Activated CD8-positive, alpha-beta memory T cell treated with anti-CD3 and anti-CD28 coated beads, Interleukin-2, amount 50 U/mL, for 1 hour (primary cell): Measurements from ENCODE around the gene ADM2.

Source experiments
- DNase-seq: peaks from one replicate; pipeline ENCODE4 v3.0.0-alpha.2; 2020; ENCODE audit errors: extremely low read depth

Gene ADM2

DNA sequence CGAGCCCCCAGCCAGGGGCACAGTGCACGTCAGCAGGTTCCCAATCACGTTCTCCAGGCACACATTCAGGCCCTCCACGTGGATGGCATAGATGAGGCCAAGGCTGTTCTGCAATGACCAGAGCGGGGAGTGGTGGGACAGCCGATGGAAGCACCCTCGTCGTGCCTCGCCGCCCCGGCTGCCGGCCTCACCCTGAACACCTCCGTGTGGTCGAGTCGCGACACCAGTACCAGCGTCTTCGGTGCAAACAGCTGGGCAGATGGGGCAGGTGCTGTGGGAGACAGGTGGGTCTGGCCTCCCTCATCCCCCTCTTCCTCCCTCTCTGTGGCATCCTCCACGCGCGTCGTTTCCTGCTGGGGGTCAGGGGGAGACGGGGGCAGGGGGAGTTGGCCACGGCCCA, 14.0 kb upstream of the ADM2 start:
- DNase-seq, result no peak

DNA sequence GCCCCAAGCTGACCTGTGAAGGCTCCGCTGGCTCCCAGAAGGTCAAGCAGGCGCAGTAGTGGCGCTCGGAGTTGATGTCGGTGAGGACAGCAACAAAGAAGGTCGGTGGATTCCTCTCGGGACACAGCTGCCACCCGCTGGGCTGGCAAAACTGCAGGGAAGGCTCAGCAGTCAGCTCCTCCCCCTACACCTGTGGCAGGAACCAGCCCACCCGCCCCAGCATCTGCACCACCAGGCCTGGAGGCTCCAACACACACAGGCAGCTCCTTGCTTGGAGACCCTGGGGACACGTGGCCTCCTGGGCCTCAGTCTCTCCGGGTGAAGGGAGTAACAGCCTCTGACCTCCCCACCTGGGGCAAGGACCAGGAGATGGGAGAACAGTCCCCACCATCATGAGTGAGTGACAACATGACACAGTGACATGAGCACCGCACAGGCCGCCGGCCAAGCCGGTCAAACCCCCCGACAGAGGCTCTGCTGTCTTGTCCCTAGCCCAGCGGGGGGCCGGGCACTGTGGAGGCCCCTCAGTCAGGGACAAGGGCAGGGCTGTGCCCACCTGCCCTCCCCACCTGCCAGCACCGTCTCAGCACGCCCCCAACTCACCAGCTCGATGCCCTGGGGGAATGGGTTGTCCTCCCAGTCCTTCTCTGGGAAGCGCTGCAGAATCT, 13.4 kb upstream of the ADM2 start:
- no peak for DNase-seq

DNA sequence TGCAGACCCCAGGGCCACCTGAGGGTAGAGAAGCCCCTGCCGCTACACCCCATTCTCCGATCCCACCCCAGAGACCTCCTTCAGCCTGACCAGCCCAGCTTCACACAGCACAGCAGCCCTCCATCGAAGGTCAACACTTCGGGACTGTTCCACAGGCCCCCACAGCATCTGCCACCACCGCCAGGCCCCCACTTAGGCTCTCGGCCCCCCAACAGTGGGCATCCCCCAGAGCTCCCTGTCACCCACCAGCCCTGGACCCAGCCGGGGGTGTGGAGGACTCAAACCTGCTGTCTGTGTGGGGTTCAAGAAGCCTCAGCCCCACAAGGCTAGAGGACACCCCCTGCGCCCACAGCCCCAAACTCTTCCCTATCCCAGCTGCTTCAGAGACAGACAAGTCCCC, 12.7 kb upstream of the ADM2 start:
- DNase-seq, result no peak

DNA sequence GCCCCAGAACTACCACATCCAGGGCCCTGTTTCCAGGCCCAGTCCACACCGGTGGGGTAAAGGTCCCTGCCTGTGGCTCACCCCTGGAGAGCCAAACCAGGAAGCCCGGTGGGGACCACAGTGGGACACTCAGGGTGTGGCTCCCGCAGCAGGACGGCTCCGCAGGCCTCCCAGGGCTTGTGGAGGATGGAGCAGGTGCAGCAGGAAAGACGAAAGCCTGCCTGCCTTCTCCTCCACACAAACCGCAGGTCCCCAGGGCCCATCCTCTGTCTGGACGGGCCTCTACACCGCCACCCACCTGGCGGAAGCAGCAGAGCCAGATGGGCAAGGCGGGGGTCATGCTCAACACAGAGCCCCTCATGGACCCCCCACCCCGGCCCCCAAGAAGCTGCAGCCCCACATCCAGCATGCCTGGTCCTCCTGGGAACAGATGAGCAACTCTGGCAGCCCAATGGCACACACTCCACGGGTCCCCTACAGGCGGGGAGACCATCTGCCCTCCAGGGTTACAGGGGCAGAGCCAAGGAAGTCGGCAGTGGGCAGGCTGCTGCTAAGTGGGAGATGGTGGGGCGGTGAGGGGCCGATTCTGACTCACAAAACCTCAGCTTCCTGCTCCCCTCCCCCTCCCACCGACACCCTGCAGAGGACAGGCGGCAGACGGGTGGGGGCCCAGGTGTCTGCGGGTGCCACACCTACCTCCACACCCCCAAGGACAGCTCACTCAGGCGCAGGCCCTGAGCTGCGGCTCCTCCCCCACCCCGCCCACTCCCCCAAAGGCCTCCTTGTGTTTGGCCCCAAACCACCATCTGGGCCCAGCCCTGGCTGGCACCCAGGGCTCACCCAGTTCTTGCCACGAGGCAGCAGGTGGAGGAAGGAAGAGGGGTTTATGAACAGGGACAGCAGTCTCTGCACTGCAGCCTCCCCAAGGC, 11.7 kb upstream of the ADM2 start:
- peak; percentile 96 for DNase-seq

DNA sequence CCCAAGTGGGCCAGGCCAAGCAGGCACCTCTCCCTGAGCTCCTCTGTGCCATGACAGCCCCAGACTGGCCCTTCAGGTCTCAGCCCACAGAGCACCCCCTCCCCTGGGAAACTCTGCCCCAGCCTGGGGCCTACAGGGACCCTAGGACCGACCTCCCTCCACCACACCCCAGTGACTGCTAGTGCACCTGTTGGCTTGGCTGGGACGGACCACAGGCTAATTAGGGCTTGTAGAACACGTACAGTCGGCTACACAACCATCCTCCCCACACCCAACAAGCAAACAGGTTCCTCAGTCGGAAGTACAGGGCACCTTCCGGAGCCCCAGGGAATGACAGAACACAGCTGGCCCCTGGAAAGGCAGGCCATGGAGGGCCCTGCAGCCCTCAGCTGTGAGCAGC, 10.9 kb upstream of the ADM2 start:
- DNase-seq, result no peak

DNA sequence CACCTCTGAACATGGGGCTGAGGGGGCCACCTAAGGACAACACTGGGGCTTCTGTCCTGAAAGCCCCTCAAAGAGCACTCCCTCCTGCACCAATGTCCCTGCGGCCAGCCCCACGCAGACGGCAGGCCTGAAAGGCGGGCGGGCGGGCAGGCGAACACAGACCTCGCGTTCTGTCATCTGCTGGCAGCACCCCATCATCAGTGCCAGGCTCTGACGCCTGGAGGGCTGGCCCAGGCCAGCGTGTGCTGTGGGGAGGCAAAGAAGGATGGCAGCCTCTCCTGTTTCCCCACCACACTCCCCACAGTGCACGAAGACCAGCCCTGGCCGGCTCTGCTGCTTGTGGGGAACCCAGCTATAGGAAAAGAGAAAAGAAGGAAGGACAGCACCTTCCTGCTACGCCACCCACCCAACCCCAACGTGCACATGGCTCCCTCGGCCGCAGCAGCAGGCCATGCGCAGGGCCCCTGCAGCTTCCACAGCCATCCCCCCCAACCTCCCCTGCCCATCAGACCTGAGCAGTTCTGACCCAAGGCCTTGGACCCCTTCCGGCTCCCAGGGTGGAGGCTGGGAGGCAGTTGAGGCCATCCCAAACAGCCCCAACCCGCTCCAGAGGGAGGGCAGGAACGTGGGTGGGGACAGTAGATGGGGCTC, 10.0 kb upstream of the ADM2 start:
- DNase-seq, result no peak

DNA sequence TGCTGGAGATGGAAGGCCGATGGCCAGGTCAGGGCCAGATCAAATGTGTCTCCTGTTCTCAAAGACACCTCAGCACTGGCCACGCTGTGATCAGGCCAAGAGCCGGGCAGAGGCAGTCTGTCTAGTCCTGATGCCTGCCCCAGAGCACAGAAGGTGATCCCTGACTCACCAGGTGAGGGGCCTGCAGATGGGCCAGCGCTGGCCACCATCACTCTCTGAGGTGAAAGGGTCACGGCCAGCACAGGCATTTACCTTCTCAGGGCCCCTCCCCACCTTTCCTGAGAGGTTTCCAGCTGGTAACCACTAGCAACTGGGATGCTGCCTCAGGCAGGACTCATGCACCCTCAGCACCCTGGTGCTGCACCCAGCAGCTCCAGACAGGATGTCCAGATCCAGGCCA, 9.4 kb upstream of the ADM2 start:
- DNase-seq, result no peak

DNA sequence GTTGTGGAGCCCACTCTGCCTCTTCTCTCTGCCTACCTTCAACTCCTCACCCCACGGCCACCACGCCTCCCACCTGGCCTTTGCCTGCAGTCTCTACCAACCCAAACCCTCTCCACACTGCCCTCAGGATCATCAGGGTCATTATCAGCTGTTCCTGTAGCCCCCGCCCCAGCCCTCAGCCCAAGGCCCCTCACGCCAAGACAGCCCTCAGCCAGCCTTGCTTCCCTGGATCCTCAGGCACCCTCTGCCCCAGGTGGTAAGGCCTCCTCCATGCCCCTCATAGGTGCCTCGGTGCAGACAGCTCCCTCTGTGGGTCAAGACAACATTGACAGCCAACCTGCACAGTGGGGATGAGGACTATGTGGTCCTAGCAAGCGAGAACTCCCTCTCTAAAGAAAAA, 8.3 kb upstream of the ADM2 start:
- no peak for DNase-seq

DNA sequence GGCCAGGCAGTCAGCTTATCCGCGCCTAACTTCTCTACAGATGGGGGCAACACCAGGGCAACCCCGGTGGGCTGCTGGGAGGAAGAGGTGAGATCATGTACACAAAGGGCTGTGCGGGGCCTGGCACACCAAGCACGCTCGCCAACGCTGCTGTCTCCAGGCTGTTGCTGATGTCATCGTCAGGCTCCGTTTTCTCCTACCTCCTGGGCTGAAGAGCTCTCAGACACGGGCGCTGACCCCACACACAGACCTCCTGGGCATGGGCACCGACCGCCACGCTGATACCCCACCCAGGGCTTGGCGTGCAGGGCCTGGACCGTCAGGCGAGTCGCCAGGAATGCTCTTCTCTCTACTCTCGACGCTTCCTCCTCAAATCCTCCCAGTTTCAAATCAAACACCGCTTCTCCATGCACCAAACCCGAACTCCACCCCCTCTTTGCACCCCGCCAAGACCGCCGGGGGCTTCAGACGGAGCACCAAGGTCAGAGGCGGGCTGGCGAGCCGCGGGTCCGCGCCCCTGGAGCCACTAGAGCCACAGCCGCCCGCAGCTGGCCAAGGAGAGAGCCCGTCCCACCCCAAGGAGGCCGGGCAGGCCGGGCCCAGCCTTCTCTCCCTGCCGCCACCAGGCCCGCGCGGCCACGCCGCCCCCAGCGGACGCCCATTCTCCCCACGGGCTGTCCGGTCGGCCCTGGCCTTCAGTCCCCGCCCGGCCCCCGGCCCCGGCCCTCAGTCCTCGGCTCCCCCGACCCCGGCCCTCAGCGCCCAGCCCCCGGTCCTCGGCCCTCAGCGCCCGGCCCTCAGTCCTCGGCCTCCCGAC, 7.3 kb upstream of the ADM2 start:
- no peak for DNase-seq

DNA sequence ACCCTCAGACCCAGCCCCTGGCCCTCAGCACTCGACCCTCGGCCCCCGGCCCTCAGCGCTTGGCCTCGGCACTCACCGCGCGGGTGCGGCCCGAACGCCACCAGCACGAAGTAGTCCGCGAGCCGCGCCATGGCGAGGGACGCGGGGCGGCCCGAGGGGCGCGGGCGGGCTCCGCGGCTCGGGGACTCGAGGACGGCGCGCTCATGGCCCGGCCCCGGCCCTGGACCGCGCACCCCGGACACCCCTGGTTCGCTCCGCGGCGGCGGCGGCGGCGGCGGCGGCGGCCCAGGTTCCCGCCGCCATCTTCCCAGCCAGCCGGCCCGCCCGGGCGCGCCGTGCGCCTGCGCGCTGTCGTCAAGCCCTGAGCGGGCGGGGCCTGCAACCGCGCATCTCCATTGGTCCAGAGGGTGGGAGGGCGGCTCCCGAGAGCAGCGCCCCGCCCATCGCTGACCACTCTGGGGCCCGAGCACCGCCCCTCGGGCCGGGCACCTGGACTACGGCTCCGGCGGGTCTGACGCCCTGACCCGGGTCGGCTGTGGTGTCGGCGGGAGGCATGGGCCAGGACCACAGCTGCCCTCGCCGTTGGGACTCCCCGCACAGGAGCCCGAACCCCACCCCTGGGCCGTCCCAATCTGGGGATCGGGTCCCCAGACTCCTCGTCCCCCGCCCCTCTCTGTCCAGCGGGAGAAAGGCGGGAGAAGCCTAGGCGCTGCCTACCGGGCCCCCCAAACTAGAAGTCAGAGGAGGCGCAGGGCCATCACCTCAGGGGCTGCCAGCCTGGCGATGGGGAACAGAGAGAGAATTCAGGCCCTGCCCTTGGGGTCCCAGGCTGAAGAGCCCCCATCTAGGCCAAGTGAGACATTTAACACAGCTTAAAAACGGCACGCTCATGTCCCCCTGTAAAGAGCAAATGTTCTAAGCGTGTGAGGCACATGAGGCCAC, 6.4 kb upstream of the ADM2 start, which contains the start of gene SBF1:
Gene SBF1 (minus strand): TSS at position 326 of the 942 bp plus-strand sequence. CDS start 195 bp downstream, at position 131.
- DNase-seq, result no peak

DNA sequence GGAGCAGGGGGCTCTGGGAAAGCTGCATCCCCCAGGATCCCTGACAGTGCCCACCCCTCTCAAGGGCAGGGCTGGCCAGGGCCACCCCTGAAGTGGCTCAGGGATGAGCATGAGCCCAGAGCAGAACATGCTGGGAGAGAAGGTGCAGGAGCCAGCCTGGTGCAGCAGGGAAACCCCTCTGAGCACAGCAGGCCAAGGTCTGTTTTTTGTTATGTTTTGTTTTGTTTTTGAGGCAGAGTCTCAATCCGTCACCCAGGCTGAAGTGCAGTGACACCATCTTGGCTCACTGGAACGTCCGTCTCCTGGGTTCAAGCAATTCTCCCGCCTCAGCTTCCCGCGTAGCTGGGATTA, 5.7 kb upstream of the ADM2 start:
- DNase-seq, result no peak

DNA sequence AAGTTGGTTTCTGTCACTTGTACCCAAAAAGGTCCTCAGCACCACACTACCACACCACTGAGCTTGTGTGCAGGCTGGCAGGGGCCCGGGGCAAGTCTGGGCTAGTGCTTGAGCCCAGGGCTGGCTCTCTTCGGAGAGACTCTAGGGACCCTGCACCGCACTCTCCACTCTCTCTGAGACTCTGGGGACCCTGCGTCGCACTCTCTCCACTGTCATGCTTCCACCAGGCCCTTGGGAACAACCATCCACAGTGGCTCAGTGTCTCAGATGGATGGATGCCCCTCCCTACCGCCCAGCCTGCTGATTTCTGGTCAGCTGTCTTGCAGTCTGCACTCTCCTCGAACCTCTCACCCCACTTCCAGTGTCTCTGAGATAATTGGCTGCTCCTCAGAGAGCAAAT, 4.5 kb upstream of the ADM2 start:
- no peak for DNase-seq

DNA sequence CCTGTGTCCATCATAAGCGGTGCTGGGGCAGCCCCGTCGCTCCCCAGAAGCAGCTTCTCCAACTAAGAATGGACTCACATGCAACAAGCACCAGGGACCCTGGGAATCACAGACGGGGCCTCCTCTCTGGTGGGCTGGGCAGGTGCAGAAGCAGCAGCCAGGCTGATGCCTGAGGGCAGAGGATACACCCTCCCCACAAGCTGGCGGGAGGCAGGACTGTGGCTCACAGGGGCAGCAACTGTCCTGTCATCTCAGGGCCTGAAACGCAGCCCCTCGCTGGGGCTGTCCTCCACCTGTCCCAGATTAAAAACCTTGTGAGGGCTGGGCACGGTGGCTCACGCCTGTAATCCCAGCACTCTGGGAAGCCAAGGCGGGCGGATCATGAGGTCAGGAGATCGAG, 3.4 kb upstream of the ADM2 start:
- DNase-seq, result no peak

DNA sequence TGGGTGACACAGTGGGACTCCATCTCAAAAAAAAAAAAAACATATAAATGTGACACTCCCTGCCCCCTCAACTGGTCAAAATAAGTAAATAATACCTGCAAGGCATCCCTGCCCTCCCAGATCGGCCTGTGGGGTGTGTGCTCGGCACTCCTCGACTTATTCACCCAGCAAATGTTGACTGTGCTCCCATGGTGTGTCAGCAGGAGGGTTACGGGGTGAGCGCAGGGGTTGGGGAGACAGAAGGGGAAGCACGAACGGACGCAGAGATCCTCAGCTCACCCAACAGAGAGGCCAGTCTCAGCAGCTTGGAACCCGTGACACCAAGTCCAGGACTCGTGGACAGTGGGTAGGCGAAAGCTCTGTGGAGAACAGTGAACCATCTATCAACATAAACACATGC, 1.6 kb upstream of the ADM2 start:
- no peak for DNase-seq

DNA sequence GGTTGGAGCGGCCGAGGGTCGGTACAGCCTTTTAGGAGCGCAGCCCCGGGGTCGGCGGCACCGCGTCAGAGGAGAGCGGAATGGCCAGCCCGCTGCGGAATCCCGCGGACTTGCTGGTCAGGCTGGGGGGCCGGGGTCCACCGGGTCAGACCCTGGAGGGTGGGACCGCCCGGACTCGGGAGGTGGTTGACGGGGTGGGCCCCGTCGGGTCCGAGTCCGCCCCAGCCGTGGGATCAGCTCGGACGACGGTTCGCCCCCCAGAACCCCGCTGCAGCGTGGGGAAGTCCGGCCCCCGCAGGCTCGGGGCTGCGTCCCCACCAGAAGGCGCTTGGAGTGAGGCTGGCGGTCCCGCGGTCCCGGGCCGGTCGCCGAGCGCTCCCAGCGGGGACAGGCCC, 301 bp upstream of the ADM2 start:
- no peak for DNase-seq

DNA sequence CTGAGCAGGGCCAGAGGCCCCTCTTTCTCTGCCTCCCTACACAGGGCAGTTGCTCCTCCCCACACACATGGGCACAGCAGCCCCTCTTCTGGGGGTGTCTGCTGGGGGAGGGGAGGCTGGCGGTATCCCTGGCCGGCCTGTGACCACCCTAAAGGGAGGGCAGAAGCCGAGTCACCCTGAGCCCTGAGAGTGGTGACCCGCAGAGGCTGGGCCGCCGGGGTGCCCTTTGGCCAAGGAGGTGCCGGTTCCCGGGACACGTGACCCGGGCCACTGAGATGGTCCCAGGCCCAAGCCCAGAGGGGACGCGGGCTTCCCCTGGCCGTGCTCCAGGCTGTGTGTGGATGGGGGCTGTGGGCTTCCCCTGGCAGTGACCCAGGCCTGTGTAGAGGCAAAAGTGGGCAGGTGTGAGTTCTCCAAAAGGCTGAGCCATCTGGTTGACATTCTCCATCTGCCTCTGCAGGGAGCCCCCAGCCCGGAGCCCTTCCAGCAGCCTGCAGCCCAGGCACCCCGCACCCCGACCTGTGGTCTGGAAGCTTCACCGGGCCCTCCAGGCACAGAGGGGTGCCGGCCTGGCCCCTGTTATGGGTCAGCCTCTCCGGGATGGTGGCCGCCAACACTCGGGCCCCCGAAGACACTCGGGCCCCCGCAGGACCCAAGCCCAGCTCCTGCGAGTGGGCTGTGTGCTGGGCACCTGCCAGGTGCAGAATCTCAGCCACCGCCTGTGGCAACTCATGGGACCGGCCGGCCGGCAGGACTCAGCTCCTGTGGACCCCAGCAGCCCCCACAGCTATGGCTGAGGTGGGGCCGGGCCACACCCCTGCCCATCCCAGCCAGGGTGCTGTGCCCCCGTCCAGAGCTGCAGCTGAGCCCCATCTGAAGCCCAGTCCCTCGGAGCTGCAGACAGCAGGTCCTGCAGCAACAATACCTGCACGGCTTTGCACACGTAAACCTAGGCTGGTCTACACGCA, 1.0 kb downstream of the ADM2 start:
- no peak for DNase-seq

DNA sequence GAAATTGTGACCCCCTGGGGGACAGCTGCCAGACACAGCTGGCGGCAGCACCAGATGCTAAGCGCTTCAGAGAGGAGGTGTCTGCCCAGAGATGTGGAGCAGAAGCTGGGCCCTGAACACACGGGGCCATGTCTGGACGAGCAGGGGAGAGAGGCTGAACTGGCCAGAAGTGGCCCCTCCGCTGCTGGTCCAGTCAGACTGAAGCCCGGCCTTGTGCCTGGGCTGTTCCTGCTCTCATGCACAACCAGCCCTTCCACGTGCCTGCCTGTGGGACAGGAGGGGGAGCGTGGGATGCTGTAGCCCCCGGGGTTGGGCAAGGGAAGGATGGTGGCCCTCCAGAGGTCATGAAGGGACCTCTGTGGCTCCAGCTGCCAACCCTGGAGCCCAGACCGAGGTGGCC, 1.8 kb downstream of the ADM2 start:
- DNase-seq, result no peak

DNA sequence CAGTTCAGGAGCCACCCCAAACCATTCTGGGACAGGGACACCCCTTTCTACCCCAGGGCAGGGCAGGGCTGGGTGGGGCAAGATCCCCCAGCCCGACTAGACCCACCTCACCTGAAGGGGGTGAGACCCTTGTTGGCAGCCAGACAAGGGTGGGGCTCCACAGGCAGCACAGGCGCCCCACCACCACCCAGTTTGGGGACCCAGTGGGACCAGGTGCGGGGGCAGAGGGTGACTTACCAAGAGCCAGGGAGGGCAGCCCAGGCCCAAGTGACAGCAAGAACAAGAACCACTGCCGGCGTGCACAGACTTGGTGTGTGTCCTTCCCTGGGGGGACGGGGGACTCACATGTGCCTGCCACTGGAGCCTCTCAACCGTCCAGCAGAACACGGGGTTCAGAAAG, 2.2 kb downstream of the ADM2 start:
- no peak for DNase-seq

DNA sequence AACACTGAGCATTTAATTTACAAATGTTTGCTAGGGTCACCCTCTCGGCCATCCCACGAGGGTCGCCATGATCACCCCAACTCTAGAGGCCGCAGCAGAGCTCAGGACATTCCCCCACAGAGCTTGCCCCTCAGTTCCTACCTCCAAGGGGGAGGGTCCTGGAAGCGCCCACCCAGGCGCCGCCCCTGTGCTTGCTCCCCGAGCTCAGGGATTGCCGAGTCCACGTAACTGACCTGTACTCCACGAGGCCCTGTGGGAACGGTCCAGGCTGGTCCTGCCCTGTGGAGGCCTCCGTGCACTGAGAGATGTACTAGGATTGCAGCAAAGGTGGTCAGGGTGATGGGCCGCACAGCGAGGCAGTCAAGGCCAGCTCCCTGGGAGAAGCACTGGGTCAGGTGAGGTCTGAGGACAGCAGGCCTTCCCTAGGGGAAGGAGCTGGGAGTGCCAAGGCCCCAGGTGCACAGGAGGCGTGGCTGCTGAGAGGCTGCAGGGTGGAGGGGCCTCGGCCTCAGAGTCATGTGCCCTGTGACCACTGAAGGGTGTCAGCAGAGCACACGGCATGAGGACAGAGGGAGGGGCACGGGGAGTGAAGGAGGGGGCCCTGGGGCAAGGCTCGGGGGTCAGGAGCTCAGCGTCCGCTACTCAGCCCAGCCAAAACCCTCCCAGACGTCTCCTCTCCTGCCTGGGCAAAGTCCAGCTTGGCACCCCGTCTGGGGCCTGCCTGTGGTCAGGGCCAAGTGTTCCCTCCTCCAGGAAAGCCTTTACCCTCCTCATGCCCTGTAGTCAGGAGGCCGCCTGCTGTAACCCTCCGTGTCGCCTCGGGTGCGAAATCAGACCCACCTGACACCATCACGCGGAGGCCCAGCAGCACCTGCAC, 2.9 kb downstream of the ADM2 start:
- DNase-seq, result no peak
